HL-60 (cell line): ENCODE measurements around the gene ADGRL3.

Source experiments
- POLR2AphosphoS5 ChIP-seq: IDR thresholded peaks from 2 replicates; pipeline ENCODE4 v1.6.1; 2012; ENCODE audit warnings: low read depth
- SPI1 ChIP-seq: IDR thresholded peaks from 2 replicates; pipeline ENCODE4 v1.6.1; 2012; ENCODE audit warnings: low read depth, mild to moderate bottlenecking, borderline replicate concordance
- TF ChIP-seq, protein P1 (sequence below): IDR thresholded peaks from one replicate; pipeline ENCODE4 v1.5.1; 2011; ENCODE audit warnings: low read length, control low read depth, inconsistent platforms; ENCODE audit not compliant: insufficient read depth
- TF ChIP-seq, protein P2 (sequence below): IDR thresholded peaks from 2 replicates; pipeline ENCODE4 v1.6.1; 2012; ENCODE audit warnings: low read depth; ENCODE audit not compliant: insufficient replicate concordance

DNA sequence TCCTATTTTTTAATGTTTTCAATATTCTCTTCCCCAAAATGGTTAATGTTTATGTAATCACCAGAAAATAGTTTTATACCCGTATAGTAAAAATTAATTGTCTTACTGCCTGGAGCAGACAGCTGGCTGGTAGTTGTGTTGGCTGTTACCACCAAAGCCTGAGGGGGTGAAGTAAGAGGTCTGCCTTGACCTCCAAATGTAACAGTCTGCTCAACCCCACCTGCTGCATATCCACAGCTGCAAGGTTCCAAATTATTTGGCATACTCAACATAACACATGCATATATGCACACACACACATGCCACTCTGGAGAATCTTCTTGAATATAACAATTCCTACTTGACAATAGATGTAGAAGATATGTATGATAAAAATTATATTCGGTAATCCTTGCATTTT lies 624.3 kb downstream of the ADGRL3 start:
- TF ChIP-seq, protein P1, sequence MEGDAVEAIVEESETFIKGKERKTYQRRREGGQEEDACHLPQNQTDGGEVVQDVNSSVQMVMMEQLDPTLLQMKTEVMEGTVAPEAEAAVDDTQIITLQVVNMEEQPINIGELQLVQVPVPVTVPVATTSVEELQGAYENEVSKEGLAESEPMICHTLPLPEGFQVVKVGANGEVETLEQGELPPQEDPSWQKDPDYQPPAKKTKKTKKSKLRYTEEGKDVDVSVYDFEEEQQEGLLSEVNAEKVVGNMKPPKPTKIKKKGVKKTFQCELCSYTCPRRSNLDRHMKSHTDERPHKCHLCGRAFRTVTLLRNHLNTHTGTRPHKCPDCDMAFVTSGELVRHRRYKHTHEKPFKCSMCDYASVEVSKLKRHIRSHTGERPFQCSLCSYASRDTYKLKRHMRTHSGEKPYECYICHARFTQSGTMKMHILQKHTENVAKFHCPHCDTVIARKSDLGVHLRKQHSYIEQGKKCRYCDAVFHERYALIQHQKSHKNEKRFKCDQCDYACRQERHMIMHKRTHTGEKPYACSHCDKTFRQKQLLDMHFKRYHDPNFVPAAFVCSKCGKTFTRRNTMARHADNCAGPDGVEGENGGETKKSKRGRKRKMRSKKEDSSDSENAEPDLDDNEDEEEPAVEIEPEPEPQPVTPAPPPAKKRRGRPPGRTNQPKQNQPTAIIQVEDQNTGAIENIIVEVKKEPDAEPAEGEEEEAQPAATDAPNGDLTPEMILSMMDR, result no peak
- TF ChIP-seq POLR2AphosphoS5 (no peak), SPI1 (no peak)
- TF ChIP-seq, protein P2, sequence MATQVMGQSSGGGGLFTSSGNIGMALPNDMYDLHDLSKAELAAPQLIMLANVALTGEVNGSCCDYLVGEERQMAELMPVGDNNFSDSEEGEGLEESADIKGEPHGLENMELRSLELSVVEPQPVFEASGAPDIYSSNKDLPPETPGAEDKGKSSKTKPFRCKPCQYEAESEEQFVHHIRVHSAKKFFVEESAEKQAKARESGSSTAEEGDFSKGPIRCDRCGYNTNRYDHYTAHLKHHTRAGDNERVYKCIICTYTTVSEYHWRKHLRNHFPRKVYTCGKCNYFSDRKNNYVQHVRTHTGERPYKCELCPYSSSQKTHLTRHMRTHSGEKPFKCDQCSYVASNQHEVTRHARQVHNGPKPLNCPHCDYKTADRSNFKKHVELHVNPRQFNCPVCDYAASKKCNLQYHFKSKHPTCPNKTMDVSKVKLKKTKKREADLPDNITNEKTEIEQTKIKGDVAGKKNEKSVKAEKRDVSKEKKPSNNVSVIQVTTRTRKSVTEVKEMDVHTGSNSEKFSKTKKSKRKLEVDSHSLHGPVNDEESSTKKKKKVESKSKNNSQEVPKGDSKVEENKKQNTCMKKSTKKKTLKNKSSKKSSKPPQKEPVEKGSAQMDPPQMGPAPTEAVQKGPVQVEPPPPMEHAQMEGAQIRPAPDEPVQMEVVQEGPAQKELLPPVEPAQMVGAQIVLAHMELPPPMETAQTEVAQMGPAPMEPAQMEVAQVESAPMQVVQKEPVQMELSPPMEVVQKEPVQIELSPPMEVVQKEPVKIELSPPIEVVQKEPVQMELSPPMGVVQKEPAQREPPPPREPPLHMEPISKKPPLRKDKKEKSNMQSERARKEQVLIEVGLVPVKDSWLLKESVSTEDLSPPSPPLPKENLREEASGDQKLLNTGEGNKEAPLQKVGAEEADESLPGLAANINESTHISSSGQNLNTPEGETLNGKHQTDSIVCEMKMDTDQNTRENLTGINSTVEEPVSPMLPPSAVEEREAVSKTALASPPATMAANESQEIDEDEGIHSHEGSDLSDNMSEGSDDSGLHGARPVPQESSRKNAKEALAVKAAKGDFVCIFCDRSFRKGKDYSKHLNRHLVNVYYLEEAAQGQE, result no peak
